DOHH2 (cell line): ENCODE data around the gene TSG101.

Source experiments
- EZH2phosphoT487 ChIP-seq: fragments of 200-600 bp; sonication (generic); IDR thresholded peaks from 2 replicates; pipeline ENCODE4 v1.6.1; 2017; ENCODE audit warnings: borderline replicate concordance, mild to moderate bottlenecking, antibody characterized with exemption, low read length, moderate library complexity, mixed read lengths
- TF ChIP-seq, protein P1 (sequence below): fragments of 200-600 bp; sonication (generic); IDR thresholded peaks from one replicate; pipeline ENCODE4 v1.5.1; 2014; ENCODE audit warnings: antibody characterized with exemption, mild to moderate bottlenecking, low read depth, low read length; ENCODE audit not compliant: poor library complexity, severe bottlenecking

DNA sequence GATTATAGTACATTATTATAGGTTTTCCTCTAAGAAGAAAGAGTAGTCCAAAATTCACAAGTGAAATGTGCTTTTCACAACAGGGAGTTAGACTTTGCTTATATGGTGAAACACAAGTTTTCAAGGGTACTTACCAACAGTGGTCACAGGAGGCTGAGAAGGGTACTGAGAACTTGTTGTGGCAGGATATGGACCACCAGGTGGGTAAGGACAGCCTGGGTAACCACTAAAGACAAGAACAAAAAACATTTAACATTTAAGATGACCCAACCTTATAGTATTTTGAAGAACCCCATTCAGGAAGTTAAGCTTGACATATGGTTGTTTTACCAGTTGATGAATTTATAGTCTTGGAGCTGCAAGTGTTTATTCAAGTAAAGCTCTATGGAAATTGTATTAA lies 24.4 kb downstream of the TSG101 start:
- TF ChIP-seq, protein P1, sequence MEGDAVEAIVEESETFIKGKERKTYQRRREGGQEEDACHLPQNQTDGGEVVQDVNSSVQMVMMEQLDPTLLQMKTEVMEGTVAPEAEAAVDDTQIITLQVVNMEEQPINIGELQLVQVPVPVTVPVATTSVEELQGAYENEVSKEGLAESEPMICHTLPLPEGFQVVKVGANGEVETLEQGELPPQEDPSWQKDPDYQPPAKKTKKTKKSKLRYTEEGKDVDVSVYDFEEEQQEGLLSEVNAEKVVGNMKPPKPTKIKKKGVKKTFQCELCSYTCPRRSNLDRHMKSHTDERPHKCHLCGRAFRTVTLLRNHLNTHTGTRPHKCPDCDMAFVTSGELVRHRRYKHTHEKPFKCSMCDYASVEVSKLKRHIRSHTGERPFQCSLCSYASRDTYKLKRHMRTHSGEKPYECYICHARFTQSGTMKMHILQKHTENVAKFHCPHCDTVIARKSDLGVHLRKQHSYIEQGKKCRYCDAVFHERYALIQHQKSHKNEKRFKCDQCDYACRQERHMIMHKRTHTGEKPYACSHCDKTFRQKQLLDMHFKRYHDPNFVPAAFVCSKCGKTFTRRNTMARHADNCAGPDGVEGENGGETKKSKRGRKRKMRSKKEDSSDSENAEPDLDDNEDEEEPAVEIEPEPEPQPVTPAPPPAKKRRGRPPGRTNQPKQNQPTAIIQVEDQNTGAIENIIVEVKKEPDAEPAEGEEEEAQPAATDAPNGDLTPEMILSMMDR, result no peak
- TF ChIP-seq EZH2phosphoT487, result no peak
